ENCODE results near the gene MICAL3. TPM values are rescaled to one million over a fixed set of nuclear protein-coding genes. Genes with fewer than 3 reads are reported as not detected.

Gene MICAL3
- total RNA-seq, 1 donor from 2014 or later, result 103 TPM

DNA sequence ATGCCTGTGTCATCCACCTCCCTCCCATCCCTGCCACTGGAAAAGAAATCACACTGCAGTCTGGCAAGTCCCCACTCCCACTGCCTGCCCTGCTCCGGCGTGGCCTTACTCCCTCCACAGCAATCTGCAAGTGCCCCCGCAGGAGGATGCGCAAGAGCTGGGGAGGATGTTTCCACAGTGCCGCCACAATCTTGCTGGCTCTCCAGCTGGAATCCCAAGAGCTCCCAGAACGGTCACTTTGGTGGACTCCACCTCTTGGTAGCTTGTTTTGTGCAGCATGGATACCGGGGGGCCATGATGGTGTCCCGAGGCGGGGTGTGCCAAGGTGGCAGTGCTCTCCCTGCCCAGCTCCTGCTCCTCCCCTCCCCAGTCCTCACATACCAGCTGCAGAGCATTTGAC lies 76.3 kb downstream of the MICAL3 start:
- Mint-ChIP-seq H3K9me3 (no peaks in the 10 kb centered on the region), H3K4me3 (no peak overlapping the region), H3K27ac (no peak overlapping the region), H3K4me1 (peaks cover 56% of the 10 kb centered on the region), H3K27me3 (ENCODE audit: low read depth) (no peaks in the 10 kb centered on the region), H3K36me3 (no peaks in the 10 kb centered on the region)
- no peak for DNase-seq (ENCODE audit: low spot score in 2 of 2, unreplicated experiment in 2 of 2)
- TF ChIP-seq CTCF (IDR thresholded peaks at IDR 0.05; ENCODE audit: unreplicated experiment), result no peak

DNA sequence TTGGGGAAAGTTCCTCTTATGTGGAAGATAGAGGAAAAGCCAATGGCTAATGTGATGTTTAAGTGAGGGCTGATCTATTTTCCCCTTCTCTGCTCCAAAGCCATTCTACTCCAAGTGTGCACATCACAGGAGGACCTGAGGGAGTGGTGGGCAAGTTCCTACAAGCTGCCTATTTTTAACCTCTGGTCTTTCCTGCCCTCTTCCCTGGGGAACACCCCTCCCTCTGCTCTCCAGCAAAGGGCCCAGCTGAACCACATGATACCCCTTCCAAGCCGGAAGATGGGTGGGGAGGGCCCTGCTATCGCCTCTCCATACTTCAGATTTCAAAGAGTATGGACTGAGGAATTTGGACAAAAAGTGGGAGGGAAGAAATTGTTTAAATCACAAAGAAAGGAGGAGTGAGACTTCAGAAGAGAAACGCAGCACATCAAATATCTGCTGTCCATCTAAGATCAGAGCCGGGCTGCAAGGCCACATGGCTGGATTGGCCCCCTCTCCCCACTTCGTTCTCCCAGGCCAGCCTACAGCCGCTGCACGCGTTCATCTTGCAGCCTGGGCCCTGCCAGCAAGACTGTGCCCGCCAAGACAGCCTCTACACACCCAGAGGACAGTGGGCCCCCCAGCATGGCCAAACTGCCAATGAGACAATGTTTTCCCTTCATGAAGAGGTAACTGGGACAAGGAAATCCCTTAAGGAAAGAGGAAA lies 77.5 kb downstream of the MICAL3 start:
- H3K27ac Mint-ChIP-seq, result peak overlapping the region; percentile 34
- no peak overlapping the region for H3K4me3 Mint-ChIP-seq
- no peak for DNase-seq (ENCODE audit: low spot score in 2 of 2, unreplicated experiment in 2 of 2)
- no peaks in the 10 kb centered on the region for H3K36me3 Mint-ChIP-seq
- no peaks in the 10 kb centered on the region for H3K9me3 Mint-ChIP-seq
- H3K4me1 Mint-ChIP-seq, result peaks cover 67% of the 10 kb centered on the region
- H3K27me3 Mint-ChIP-seq (ENCODE audit: low read depth), result no peaks in the 10 kb centered on the region
- TF ChIP-seq CTCF (IDR thresholded peaks at IDR 0.05; ENCODE audit: unreplicated experiment), result no peak

DNA sequence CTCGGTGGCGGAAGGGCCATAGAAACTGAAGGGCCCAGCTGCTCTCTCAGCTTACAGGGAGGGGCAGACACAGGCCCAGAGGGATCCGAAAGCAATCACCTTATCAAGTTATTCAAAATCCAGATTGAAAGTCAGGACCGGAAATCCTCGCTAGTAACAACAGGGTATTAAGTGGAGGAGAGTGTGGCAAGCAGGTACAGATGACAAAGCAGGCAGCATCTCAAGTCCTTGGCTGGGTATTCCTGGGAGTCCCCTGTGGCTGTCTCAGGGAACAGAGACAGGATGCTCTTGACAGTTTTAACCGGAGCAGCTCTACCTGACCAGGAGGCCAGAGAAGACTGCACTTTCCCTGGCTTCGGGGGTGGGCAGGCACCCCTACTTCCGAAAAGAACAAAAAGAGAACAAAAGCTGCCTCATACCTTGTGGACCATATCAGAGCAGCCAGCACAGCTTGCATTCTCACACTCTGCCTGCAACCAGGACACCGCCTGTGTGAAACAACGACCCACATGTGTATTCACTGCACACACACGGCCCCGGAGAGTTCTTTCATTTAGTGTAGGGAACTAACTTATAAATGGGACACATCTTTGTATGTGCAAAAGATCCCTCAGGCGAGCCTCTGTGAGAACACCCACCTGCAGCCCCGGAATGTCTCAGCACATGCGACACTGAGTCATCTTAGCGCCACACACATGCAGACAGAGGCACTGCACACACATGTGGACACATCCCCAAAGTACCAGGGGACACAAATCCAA lies 78.3 kb downstream of the MICAL3 start:
- Mint-ChIP-seq H3K4me3 (no peak overlapping the region), H3K36me3 (no peaks in the 10 kb centered on the region), H3K4me1 (peaks cover 68% of the 10 kb centered on the region), H3K27me3 (ENCODE audit: low read depth) (no peaks in the 10 kb centered on the region), H3K9me3 (no peaks in the 10 kb centered on the region), H3K27ac (peak overlapping the region; percentile 30)
- DNase-seq (ENCODE audit: low spot score in 2 of 2, unreplicated experiment in 2 of 2), result no peak
- no peak for TF ChIP-seq CTCF (IDR thresholded peaks at IDR 0.05; ENCODE audit: unreplicated experiment)

DNA sequence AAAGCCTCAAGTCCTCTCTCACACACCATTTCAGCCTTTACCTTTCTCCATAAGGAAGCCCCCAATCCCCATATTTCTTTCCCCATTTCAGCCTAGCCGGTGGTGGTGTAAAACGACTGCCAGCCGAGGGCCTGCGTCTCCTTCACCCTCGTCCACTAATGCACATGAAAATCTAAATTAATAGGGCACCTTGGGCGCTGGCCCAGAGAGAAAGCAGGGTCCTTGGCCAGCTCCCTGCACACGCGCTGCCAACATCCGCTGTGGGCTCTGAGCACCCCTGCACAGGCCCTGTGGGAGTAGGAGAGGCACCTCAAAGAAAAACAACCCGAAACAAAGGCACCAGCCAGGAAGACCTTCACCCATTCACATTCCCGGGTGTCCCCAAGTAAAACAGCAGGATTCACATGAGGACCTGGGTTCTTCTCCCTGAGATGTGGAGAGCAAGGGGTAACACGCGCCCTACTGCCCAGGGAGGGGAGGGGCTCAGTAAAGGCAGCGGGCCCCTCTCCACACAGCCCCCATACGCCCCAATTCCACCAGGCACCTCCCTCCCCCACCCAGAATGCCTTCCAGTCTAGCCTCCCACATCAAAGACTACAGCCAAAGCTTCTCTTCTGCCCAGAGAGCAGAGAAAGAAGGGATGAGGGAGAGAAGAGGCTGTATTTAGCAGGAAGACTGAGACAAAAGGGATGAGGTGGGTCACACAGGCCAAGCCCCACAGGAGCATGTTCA lies 79.0 kb downstream of the MICAL3 start:
- Mint-ChIP-seq H3K9me3 (no peaks in the 10 kb centered on the region), H3K27me3 (ENCODE audit: low read depth) (no peaks in the 10 kb centered on the region), H3K4me1 (peaks cover 64% of the 10 kb centered on the region), H3K27ac (peak overlapping the region; percentile 71), H3K4me3 (no peak overlapping the region), H3K36me3 (no peaks in the 10 kb centered on the region)
- no peak for TF ChIP-seq CTCF (IDR thresholded peaks at IDR 0.05; ENCODE audit: unreplicated experiment)
- DNase-seq (ENCODE audit: low spot score in 2 of 2, unreplicated experiment in 2 of 2), result no peak

- Mint-ChIP-seq H3K9me3 (no peaks in the 10 kb centered on the region), H3K27ac (peak overlapping the region; percentile 80), H3K4me1 (peaks cover 62% of the 10 kb centered on the region), H3K4me3 (no peak overlapping the region), H3K36me3 (no peaks in the 10 kb centered on the region), H3K27me3 (ENCODE audit: low read depth) (no peaks in the 10 kb centered on the region)
- no peak for DNase-seq (ENCODE audit: low spot score in 2 of 2, unreplicated experiment in 2 of 2)
- no peak for TF ChIP-seq CTCF (IDR thresholded peaks at IDR 0.05; ENCODE audit: unreplicated experiment)
Observed at GRCh38 chr22:17944256-17944655, 80.1 kb downstream of the MICAL3 start.

Measured in mesothelial cell of epicardium (in vitro differentiated cells).